GM12873 (cell line): ENCODE data around the gene FBXO39.

Experiments
- CTCF ChIP-seq: IDR thresholded peaks from 2 replicates; pipeline ENCODE4 v1.5.1; 2012; ENCODE audit warnings: low read depth, mild to moderate bottlenecking, moderate library complexity, low read length, control low read depth; ENCODE audit not compliant: insufficient read depth; ENCODE audit errors: missing control alignments

FBXO39 gene

DNA sequence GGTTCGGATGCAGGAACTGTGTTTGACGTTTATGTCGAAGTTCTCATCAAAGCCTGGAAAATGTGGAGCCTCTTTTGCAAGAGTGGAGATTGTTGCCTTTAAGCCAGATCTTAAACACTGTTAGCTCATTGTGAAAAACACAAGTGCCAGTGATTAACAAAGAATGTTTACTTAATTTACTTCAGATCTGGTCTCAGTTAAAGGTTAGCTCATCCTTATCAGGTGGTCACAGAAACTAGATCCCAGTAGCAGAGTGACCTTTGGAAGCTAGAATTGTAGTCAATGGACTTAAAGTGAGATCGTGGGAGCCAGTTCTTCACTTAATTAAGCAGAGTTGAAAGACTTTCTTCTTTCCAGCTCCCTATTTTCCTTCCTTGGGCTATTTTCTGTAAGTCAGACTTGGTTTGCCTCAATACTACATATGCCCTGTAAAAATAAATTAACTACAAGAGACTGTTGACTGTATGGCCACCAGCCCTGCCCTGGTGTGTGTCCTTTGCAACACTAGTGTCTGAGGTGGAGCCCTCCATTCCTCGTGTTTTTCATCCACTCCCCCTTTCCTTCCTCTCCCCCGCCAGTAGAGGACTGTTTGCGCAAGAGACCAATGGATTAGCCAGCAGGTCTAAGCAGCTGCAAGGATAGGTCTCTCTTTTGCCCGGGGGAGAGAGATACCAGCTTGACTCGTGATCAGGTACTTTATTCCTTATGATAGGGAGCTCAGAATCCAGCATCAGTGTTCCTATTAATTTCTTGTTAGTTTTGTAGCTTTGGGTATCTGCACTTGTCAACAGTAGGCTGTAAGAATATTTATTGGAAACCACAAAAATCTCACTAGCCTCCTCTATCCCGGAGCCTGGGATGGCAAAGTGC lies 20.2 kb downstream of the FBXO39 start:
- no peak for TF ChIP-seq CTCF

DNA sequence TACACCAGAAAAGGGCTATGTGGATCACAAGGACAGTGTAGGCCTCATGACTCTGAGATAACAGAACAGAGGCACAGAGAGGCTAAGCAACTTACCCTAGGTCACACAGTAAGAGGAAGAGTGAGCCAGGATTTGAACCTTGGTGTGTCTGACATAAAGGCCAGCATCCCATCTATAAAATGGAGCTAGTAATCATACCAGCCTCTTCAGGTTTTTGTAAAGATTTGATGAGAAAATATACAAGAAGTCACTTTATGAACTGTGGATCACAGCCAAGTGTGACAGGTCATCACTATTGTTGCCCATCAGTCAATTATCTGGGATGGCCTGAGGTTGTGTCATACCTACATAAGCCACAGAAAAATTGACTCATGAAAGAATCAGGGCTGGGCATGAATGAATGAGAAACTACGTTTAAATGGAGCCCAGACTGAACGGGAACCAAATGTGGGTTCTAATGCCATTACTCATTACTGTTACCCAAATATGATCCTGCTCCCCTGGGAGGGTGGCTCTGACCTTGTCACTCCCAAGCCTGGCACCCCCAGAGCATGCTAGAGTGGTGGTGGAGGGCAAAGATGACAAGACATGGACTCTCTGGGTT lies 21.0 kb downstream of the FBXO39 start:
- no peak for TF ChIP-seq CTCF

DNA sequence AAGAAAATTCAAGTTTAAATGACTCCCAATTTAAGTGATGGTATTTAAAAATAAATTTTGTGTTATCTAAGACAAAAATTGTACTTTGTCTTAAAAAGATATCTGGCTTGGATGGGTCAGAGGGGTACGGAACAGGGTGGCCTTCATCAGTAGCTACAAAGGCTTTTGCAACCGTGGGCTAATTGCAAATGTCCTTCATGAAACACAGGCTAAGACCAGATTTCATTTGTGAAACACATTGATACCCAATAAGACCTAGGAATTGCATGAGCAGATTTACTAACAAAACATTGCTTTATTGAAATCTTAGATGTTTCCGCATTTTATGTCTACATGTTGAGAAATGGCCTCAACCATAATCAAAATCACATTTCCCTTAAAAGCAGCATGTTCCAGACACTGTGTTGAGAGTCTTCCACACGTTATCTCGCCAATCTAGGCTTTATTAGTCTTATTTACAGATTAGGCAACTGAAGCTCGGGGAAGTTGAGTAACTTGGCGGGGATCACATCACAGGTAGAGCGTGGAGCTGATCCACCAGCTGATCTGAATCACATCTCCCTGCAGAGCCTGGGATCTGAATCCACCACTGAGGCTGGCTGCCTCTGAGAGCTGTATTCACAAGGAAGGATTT lies 21.8 kb downstream of the FBXO39 start:
- no peak for TF ChIP-seq CTCF

- TF ChIP-seq CTCF: no peak
Measured at GRCh38 chr17:6799738-6800137, 23.7 kb downstream of the FBXO39 start.

DNA sequence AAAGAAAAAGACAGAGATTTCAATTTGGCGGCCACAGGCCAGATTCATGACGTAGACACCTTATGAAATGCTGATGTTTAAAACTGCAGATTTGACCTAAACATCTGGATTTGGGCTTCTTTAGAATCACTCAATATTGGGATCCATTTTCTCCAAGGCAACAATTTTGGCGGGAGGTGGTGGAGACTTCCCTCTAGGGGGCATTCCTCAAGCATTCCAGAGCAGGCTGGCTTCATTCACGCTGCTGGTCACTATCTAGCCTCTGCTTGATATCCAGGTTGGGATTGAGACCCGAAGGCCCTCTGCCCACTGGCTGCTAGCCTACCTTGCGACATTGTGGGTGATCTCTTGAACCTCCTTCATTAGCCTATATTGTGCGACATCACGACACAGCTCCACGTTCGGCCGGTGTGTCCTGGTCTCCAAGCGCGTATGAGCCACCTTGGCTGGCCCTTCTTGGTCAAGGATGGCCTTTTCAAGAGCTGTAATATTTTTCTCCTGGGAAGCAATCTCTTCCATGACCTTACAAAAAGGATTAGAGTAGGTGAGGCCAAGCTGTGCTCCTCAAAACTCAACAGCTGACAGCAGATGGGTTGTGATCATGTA lies 24.5 kb downstream of the FBXO39 start:
- TF ChIP-seq CTCF: no peak

DNA sequence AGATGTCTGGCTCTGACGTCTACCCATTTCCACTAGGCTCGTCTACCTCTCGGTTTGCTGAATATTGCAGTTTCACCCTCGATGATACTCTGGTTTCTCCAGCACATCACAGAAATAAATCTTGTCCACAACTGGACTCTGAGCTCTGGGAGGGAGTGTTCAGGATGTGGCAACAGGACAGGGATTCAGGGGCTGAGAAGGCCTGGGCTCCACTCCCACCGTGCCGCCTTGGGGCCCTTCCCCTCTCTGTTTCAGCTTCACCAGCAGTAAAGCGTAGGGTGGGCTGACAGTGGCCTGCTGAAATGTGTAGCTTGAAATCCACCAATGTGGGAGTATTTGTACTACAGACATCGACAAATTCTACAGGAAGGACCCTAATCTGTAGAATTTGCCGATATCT lies 35.5 kb downstream of the FBXO39 start:
- no peak for TF ChIP-seq CTCF

DNA sequence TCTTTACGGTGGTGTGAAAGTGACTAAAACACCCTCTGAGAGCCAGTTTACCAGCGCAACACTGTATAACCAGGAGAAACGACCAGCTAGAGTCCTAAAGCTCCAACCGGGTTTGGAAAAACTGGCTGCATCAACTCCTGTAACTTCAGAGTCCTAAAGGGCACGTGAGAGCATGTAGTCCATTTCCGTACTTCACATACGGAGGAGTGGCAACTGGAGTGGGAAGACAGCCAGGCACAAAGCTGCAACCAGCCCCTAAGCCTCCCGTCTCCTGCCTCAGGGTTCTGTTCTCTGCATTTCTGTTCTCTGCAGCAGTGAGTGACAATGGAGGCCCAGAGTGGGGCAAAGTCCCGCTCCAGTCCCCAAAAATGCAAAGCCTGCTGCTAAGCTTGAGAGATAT lies 36.3 kb downstream of the FBXO39 start:
- TF ChIP-seq CTCF: no peak
